H1 (cell line): Measurements from ENCODE around the gene BIRC5. TPM values are rescaled to one million over a fixed set of nuclear protein-coding genes. Genes with fewer than 3 reads are reported as not detected.

Experiments
- CTCF ChIA-PET: fragments of 300-600 bp; sonication (Branson Sonifier 250); formaldehyde crosslinking; loops from one replicate; lab custom pipeline; 2021; ENCODE audit not compliant: partially characterized antibody; lab: Charles Lee
- POLR2A ChIA-PET: fragments of 300-600 bp; sonication (Branson Sonifier 250); formaldehyde crosslinking; loops from one replicate; lab custom pipeline; 2021; ENCODE audit warnings: inconsistent platforms; ENCODE audit not compliant: partially characterized antibody; lab: Charles Lee
- DNase-seq, 2 experiments: peaks; one replicate each; pipeline versions ENCODE4 v3.0.0 to v3.0.0-alpha.2; 2010 to 2022; ENCODE audit warnings: low spot score in 2 of 2, low read depth in 1 of 2, mixed read lengths in 1 of 2
- FAIRE-seq: peaks from 2 replicates; lab custom pipeline; 2011; peaks lifted over from hg19 to GRCh38; lab: Jason Lieb, UNC
- H2AFZ ChIP-seq: 2 replicates; pipeline ENCODE4 v1.8.1; 2012; ENCODE audit warnings: low read length, inconsistent platforms
- H2AK5ac ChIP-seq: 2 replicates; pipeline ENCODE4 v1.6.1; 2013; ENCODE audit warnings: low read depth, low read length
- H2BK120ac ChIP-seq: replicated peaks from 2 replicates; pipeline ENCODE3; 2013; ENCODE audit warnings: low read depth, low read length, inconsistent platforms
- H2BK12ac ChIP-seq: 2 replicates; pipeline ENCODE4 v1.6.1; 2013; ENCODE audit warnings: low read depth, low read length
- H2BK15ac ChIP-seq: 2 replicates; pipeline ENCODE4 v1.6.1; 2013; ENCODE audit warnings: low read length
- H2BK20ac ChIP-seq: 2 replicates; pipeline ENCODE4 v1.6.1; 2013; ENCODE audit warnings: low read length
- H2BK5ac ChIP-seq: 2 replicates; pipeline ENCODE4 v1.6.1; 2013; ENCODE audit warnings: low read depth, low read length
- H3K14ac ChIP-seq: 2 replicates; pipeline ENCODE4 v1.6.1; 2013; ENCODE audit warnings: inconsistent platforms; ENCODE audit not compliant: insufficient read length
- H3K18ac ChIP-seq: 2 replicates; pipeline ENCODE4 v1.6.1; 2013; ENCODE audit warnings: low read length; ENCODE audit errors: extremely low read depth
- H3K23ac ChIP-seq: 2 replicates; pipeline ENCODE4 v1.6.1; 2013; ENCODE audit warnings: inconsistent platforms; ENCODE audit not compliant: insufficient read length
- H3K23me2 ChIP-seq: 2 replicates; pipeline ENCODE4 v1.6.1; 2013; ENCODE audit warnings: low read depth, low read length
- H3K27ac ChIP-seq: 2 replicates; pipeline ENCODE4 v1.6.1; 2011; ENCODE audit warnings: low read depth, low read length, inconsistent platforms
- H3K27me3 ChIP-seq, 4 experiments: replicated peaks in 1 of 4; 1 replicate in 1 of 4; 2 replicates in 3 of 4; pipeline versions ENCODE4 v1.6.1 to v1.8.1; 2011 to 2013; ENCODE audit warnings: low read length in 3 of 4, mild to moderate bottlenecking in 3 of 4, inconsistent platforms in 2 of 4, mixed read lengths in 2 of 4, moderate library complexity in 1 of 4; ENCODE audit not compliant: control insufficient read depth in 3 of 4, insufficient read depth in 3 of 4; ENCODE audit errors: extremely low read depth in 1 of 4
- H3K36me3 ChIP-seq, 4 experiments: 2 replicates each; pipeline versions ENCODE4 v1.6.1 to v1.8.1; 2011 to 2013; ENCODE audit warnings: mild to moderate bottlenecking in 4 of 4, low read length in 3 of 4, moderate library complexity in 2 of 4, control low read depth in 1 of 4, inconsistent platforms in 1 of 4; ENCODE audit not compliant: insufficient read depth in 4 of 4, control insufficient read depth in 2 of 4
- H3K4ac ChIP-seq: replicated peaks from 2 replicates; pipeline ENCODE3; 2013; ENCODE audit warnings: low read length, low read depth, mixed read lengths, inconsistent platforms; ENCODE audit not compliant: insufficient read length
- H3K4me1 ChIP-seq, 4 experiments: replicated peaks in 1 of 4; 1 replicate in 1 of 4; 2 replicates in 3 of 4; pipeline versions ENCODE4 v1.6.1 to v1.8.1; 2011 to 2013; ENCODE audit warnings: low read length in 3 of 4, inconsistent platforms in 2 of 4, mixed read lengths in 1 of 4; ENCODE audit not compliant: insufficient read depth in 4 of 4, control insufficient read depth in 3 of 4
- H3K4me2 ChIP-seq, 2 experiments: 2 replicates each; pipeline versions ENCODE4 v1.6.1 to v1.8.1; 2011 to 2013; ENCODE audit warnings: low read depth in 2 of 2, low read length in 2 of 2, control low read depth in 1 of 2, inconsistent platforms in 1 of 2, mild to moderate bottlenecking in 1 of 2; ENCODE audit not compliant: insufficient read depth in 1 of 2
- H3K4me3 ChIP-seq, 4 experiments: fragments of 200-600, 300-600 bp in 1 of 4; sonication (generic), shearing (Covaris generic), sonication (Bioruptor Twin) in 1 of 4; 2 replicates each; pipeline versions ENCODE4 v1.5.1 to v1.8.1; 2011 to 2016; ENCODE audit warnings: low read length in 4 of 4, low read depth in 3 of 4, control low read depth in 2 of 4, inconsistent platforms in 2 of 4, mild to moderate bottlenecking in 2 of 4, mixed read lengths in 1 of 4, moderate library complexity in 1 of 4; ENCODE audit not compliant: insufficient read depth in 2 of 4; ENCODE audit errors: extremely low read depth in 1 of 4
- H3K56ac ChIP-seq: replicated peaks from 2 replicates; pipeline ENCODE3; 2013; ENCODE audit warnings: low read depth, mild to moderate bottlenecking, mixed read lengths, low read length, inconsistent platforms; ENCODE audit not compliant: insufficient read length
- H3K79me1 ChIP-seq: 2 replicates; pipeline ENCODE4 v1.6.1; 2013; ENCODE audit warnings: low read depth, low read length, control low read depth
- H3K79me2 ChIP-seq, 2 experiments: 2 replicates each; pipeline versions ENCODE4 v1.6.1 to v1.8.1; 2012 to 2013; ENCODE audit warnings: low read length in 2 of 2, mild to moderate bottlenecking in 2 of 2, inconsistent platforms in 1 of 2; ENCODE audit not compliant: insufficient read depth in 2 of 2, control insufficient read depth in 1 of 2
- H3K9ac ChIP-seq, 4 experiments: replicated peaks in 1 of 4; 1 replicate in 1 of 4; 2 replicates in 3 of 4; pipeline versions ENCODE4 v1.6.1 to v1.8.1; 2011 to 2013; ENCODE audit warnings: low read depth in 3 of 4, low read length in 3 of 4, control low read depth in 2 of 4, mild to moderate bottlenecking in 2 of 4, moderate library complexity in 2 of 4, inconsistent platforms in 1 of 4; ENCODE audit errors: extremely low read depth in 1 of 4
- H3K9me3 ChIP-seq, 2 experiments: 2 replicates each; pipeline versions ENCODE4 v1.6.1 to v1.8.1; 2012 to 2013; ENCODE audit warnings: mild to moderate bottlenecking in 2 of 2, moderate library complexity in 2 of 2, control low read depth in 1 of 2, inconsistent platforms in 1 of 2, low read depth in 1 of 2, low read length in 1 of 2, mixed read lengths in 1 of 2; ENCODE audit not compliant: insufficient read depth in 2 of 2
- H4K20me1 ChIP-seq, 2 experiments: replicated peaks in 1 of 2; 2 replicates each; pipeline versions ENCODE3 to v1.8.1; 2011 to 2013; ENCODE audit warnings: inconsistent platforms in 2 of 2, low read length in 2 of 2, mild to moderate bottlenecking in 1 of 2; ENCODE audit not compliant: insufficient read depth in 2 of 2, control insufficient read depth in 1 of 2
- H4K5ac ChIP-seq: 2 replicates; pipeline ENCODE4 v1.6.1; 2013; ENCODE audit warnings: low read length, low read depth, mixed read lengths, inconsistent platforms; ENCODE audit not compliant: insufficient read length
- H4K8ac ChIP-seq: 2 replicates; pipeline ENCODE4 v1.8.0; 2013; ENCODE audit warnings: mild to moderate bottlenecking, moderate library complexity, low read length, inconsistent platforms; ENCODE audit not compliant: insufficient read depth; ENCODE audit errors: extremely low read depth
- H4K91ac ChIP-seq: replicated peaks from 2 replicates; pipeline ENCODE3; 2013; ENCODE audit warnings: low read length, mixed read lengths, inconsistent platforms; ENCODE audit not compliant: insufficient read length
- CREB1 ChIP-seq: IDR thresholded peaks from 2 replicates; pipeline ENCODE4 v1.6.1; 2012; ENCODE audit warnings: inconsistent platforms
- SIX5 ChIP-seq: IDR thresholded peaks from 2 replicates; pipeline ENCODE4 v1.6.1; 2011; ENCODE audit warnings: mild to moderate bottlenecking, low read depth, low read length
- WGBS, 2 experiments: shearing (Covaris generic) in 1 of 2; methylation state at CpG; one replicate each; pipeline versions ENCODE4 v1.1.6 to v1.1.7; 2013 to 2015; ENCODE audit warnings: low lambda C conversion rate in 2 of 2, mixed read lengths in 2 of 2, inconsistent platforms in 1 of 2, low coverage in 1 of 2, missing lambda C conversion rate in 1 of 2; ENCODE audit not compliant: insufficient replicate concordance in 2 of 2, insufficient coverage in 1 of 2, insufficient read length in 1 of 2; ENCODE audit errors: extremely low coverage in 1 of 2, missing lambda C conversion rate in 1 of 2; 5-methylcytosine and 5-hydroxymethylcytosine counted together
- polyA plus RNA-seq, 7 experiments: library from polyadenylated mRNA; depleted of rRNA in 3 of 7; stranded (reverse) in 5 of 7; unstranded in 2 of 7; fragments of >200 nt in 5 of 7; fragments of 200-250 nt in 2 of 7; gene quantifications; 1 replicate in 5 of 7; 2 replicates in 1 of 7; 4 replicates in 1 of 7; pipeline versions ENCODE4 v1.2.1 to v1.2.3, GENCODE V29; 2011 to 2013; ENCODE audit warnings: missing spikeins in 2 of 7, mixed read lengths in 2 of 7
- total RNA-seq: library from RNA; stranded (reverse); fragmentation: NEBNext Ultra II Directional; extraction: Animal tissue kit (Norgen Biotek cat#: 25700); gene quantifications from 2 replicates; pipeline ENCODE4 v1.2.1, GENCODE V29; 2021

Gene BIRC5
- total and polyA plus RNA-seq, 2 of the 8 experiments (the other 6 are each of a cell fraction or from before 2014, with no cell fraction given): 42.2 to 108 TPM

DNA sequence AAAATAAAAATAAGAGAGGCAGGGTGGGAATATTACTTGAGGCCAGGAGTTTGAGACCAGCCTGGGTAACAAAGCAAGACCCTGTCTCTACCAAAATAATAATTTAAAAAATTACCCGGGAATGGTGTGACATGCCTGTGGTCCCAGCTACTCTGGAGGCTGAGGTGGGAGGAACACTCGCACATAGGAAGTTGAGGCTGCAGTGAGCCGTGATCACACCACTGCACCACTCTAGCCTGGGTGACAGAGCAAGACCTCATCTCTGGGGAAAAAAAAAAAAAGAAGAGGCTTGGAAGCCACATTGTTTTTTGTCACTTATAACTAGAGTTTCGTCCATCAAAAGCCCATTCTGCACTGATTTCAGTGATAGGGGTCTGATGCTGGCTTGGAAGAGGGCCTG is 14.1 kb downstream of the BIRC5 start:
- Histone ChIP-seq H2BK20ac (no peak overlapping the region), H2BK15ac (no peak overlapping the region), H3K27me3 (peaks cover 0 to 27% (median 22%) of the 10 kb centered on the region in 4 experiments; a peak in 6 of 7 replicates), H3K27ac (no peak overlapping the region), H3K36me3 (peaks cover 8 to 18% (median 14%) of the 10 kb centered on the region in 4 experiments), H3K23me2 (peaks cover 5% of the 10 kb centered on the region; the same call in 1 of the 2 replicates), H3K23ac (no peak overlapping the region), H3K9me3 (no peaks in the 10 kb centered on the region), H2BK5ac (no peak overlapping the region), H3K4me3 (no peak overlapping the region), H4K8ac (no peak overlapping the region), H2BK12ac (no peak overlapping the region), H3K4me1 (peaks cover 0 to 8% (median 5%) of the 10 kb centered on the region in 4 experiments; a peak in 5 of 7 replicates), H2AFZ (no peak overlapping the region), H4K91ac (no peak overlapping the region), H4K5ac (no peak overlapping the region), H4K20me1 (peaks cover 0 to 4% of the 10 kb centered on the region in 2 experiments), H3K9ac (no peak overlapping the region), H3K79me1 (no peaks in the 10 kb centered on the region), H2AK5ac (no peak overlapping the region), H2BK120ac (no peak overlapping the region), H3K56ac (no peak overlapping the region), H3K4me2 (no peak overlapping the region), H3K4ac (no peak overlapping the region), H3K18ac (no peak overlapping the region), H3K14ac (no peak overlapping the region), H3K79me2 (no peaks in the 10 kb centered on the region)
- ChIA-PET CTCF (interaction anchor here (0.6 to 1.0 kb wide), 3 partner anchors 27 to 172 kb away, joined by 3 to 4 read pairs (median 3); no protein-coding TSS in a partner anchor), POLR2A (interaction anchor here (1.1 to 4.1 kb wide), 3 partner anchors 13 to 42 kb away, joined by 4 to 19 read pairs (median 6); partner anchors contain the start of genes AFMID and TK1)
- 88% methylated on average over 3 of the region's 4 CpGs; no CpG with 5 or more reads in 1 of the 2 experiments for WGBS, 2 experiments
- DNase-seq (no peak), FAIRE-seq (no peak)
- no peak for TF ChIP-seq SIX5
- TF ChIP-seq CREB1: no peak
